ENCODE measurements around the gene NSUN4.
A peak's percentile ranks its signal among the peaks of the same experiment; 100 is the strongest.
"Not testable (repeated sequence)": the region's sequence is repeated elsewhere in the genome, so short reads cannot be mapped to it uniquely, and the experiment has no call there.

The NSUN4 gene

DNA sequence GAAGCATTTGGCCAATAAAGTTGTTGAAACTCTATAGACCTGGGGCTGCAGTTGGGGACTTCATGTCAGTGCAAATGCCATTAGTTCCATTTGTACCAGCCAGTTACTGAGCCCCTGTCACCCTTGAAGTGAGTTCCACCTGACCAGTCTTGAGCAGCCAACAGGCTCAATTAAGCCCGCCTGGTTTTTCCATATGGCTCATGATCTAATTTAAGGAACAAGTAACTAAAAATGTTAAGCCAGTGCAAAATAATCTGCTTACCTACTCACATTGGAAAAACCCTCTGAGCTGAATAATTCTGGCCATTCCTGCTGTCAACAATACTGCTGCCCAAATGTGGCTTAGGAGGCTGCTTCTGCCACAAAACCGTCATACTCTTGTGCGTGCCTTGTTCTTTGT lies 21.6 kb downstream of the NSUN4 start:
- H3K4me3 ChIP-seq (ENCODE audit: control insufficient read depth, low read depth, low read length) = no peak overlapping the region
- TF ChIP-seq, protein P1, sequence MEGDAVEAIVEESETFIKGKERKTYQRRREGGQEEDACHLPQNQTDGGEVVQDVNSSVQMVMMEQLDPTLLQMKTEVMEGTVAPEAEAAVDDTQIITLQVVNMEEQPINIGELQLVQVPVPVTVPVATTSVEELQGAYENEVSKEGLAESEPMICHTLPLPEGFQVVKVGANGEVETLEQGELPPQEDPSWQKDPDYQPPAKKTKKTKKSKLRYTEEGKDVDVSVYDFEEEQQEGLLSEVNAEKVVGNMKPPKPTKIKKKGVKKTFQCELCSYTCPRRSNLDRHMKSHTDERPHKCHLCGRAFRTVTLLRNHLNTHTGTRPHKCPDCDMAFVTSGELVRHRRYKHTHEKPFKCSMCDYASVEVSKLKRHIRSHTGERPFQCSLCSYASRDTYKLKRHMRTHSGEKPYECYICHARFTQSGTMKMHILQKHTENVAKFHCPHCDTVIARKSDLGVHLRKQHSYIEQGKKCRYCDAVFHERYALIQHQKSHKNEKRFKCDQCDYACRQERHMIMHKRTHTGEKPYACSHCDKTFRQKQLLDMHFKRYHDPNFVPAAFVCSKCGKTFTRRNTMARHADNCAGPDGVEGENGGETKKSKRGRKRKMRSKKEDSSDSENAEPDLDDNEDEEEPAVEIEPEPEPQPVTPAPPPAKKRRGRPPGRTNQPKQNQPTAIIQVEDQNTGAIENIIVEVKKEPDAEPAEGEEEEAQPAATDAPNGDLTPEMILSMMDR (conservative IDR thresholded peaks at IDR 0.05; ENCODE audit: control insufficient read depth, insufficient read depth, low read depth, low read length) = no peak
- DNase-seq (ENCODE audit: low read depth) = no peak

DNA sequence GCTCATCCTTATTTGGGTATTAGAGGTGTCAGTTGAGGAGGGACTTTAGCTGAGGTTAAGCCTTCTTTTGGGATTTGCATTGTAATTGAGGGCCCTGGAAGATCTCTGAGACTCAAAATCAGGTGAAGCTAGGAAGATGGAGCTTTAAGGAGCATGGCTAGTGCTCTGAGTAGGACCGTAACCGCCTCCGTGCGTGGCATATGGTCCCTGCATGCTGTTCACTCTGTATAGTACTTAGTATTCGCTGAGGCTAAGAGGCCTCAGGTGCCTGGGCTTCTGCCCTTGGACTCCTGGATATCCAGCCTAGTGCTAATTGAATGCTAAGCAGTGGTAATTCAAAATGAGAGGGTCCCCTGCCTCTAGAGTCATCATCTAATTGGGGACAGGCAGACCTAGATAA lies 22.5 kb downstream of the NSUN4 start:
- no peak overlapping the region for H3K4me3 ChIP-seq (ENCODE audit: control insufficient read depth, low read depth, low read length)
- DNase-seq (ENCODE audit: low read depth) = no peak
- TF ChIP-seq, protein P1 (conservative IDR thresholded peaks at IDR 0.05; ENCODE audit: control insufficient read depth, insufficient read depth, low read depth, low read length) = no peak

DNA sequence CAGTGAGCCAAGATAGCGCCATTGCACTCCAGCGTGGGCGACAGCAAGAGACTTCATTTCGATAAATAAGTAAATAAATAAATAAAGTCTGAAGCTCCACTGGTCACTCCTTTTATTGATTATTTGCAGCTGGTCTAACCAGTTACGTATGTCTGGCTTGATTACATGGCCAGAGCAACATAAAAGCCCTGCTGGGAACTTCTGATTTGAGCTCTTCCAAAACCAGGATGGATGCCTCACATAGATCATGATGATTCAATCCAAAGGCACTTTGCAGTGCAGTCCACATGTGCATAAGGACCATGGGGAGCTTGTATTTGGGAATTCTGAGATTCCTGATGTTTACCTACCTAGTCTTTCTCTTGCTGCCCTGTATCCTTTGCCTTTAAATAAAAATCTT lies 24.0 kb downstream of the NSUN4 start:
- no peak overlapping the region for H3K4me3 ChIP-seq (ENCODE audit: control insufficient read depth, low read depth, low read length)
- peak; percentile 73 for DNase-seq (ENCODE audit: low read depth)

DNA sequence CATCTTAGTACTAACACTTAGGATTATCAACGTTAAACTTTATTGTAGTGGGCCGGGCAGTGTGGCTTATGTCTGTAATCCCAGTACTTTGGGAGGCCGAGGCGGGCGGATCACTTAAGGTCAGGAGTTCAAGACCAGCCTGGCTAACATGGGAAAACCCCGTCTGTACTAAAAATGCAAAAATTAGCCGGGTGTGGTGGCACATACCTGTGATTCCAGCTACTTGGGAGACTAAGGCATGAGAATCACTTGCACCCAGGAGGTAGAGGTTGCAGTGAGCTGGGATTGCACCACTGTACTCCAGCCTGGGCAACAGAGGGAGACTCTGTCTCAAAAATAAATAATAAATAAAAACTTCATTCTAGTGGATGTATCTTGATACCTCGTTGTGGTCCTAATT lies 25.2 kb downstream of the NSUN4 start:
- not testable (repeated sequence) for H3K4me3 ChIP-seq (ENCODE audit: control insufficient read depth, low read depth, low read length); DNase-seq (ENCODE audit: low read depth)

More for the DNA sequence above, 24.0 kb downstream of the NSUN4 start:
- TF ChIP-seq, protein P1 (conservative IDR thresholded peaks at IDR 0.05; ENCODE audit: control insufficient read depth, insufficient read depth, low read depth, low read length) = no peak

DNA sequence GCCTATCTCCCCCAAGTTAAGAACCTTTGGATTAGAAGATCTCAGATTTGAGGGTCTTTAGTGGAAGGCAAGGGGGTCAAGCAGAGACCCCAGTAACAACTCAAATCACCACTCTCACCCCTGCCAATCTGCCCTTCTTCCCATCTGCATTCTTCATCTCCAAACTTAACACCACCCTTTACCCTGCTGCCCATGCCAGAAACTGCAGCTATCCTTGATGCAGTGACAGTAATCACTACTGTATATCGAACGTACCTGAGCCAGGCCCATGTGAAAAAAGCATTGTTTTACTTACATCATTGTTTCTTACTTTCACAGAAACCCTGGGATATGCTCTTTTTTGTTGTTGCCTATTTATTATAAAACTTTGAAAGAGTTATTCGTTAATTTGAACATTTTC lies 26.5 kb downstream of the NSUN4 start:
- DNase-seq (ENCODE audit: low read depth) = no peak
- TF ChIP-seq, protein P1 (conservative IDR thresholded peaks at IDR 0.05; ENCODE audit: control insufficient read depth, insufficient read depth, low read depth, low read length) = no peak
- no peak overlapping the region for H3K4me3 ChIP-seq (ENCODE audit: control insufficient read depth, low read depth, low read length)

DNA sequence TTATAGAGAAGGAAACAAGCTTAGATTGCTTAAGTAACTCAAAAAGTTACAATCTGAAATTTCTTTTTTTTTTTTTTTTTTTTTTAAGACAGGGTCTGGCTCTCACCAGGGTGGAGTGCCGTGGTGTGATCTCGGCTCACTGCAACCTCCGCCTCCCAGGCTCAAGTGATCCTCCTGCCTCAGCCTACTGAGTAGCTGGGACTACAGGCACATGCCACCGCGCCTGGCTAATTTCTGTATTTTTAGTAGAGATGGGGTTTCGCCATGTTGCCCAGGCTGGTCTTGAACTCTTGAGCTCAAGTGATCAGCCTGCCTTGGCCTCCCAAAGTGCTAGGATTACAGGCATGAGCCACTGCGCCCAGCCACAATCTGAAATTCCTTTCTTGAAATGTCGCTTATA lies 27.1 kb downstream of the NSUN4 start:
- not testable (repeated sequence) for H3K4me3 ChIP-seq (ENCODE audit: control insufficient read depth, low read depth, low read length); DNase-seq (ENCODE audit: low read depth)

DNA sequence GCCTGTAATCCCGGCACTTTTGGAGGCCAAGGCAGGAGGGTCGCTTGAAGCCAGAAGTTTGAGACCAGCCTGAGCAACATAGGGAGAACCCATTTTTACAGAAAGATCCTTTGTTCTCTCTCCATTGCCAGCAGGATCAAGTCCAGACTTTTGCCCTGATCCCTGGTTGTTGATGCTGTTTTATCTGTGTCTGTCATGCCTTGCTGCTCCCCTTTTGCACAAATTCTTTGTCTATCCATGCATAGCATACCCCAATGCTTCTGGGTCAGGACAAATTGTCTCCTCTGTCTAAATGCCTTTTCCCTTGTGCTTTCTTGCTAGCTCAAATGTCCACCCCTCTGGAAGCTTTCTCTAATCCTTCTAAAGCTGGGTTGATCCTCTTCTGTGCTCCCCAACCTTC lies 28.2 kb downstream of the NSUN4 start:
- H3K4me3 ChIP-seq (ENCODE audit: control insufficient read depth, low read depth, low read length) = no peak overlapping the region
- TF ChIP-seq, protein P1 (conservative IDR thresholded peaks at IDR 0.05; ENCODE audit: control insufficient read depth, insufficient read depth, low read depth, low read length) = no peak
- DNase-seq (ENCODE audit: low read depth) = no peak

DNA sequence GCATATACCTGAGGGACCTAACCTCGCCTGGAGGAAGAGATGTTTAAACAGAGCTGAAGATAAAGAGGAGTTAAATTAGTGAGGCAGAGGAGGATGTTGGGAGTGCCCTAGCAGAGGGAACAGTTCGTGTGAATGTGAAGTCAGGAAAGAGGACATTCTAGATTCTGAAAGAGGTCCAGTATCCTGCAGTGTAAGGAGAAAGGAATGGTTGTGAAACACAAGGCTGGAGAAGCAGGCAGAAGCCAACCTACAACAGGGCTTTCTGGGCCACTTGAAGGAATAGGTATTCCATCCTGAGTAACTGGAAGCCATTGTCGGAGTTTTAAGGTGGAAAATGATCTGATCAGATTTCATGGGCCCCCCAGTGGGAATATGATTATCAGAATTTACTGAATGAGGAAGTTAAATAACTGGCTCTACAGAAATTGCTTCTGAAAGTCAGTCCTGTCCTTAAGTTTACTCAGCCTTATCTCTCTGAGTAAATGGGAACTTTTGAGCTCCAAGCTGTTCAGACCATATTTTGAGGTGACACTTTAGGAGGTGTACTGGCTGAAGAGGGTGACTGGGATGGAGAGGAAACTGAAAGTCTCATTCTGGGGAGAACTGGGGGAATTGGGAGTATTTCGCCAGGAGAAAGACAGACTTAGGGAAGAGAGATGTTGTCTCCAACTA lies 29.1 kb downstream of the NSUN4 start:
- TF ChIP-seq, protein P1 (conservative IDR thresholded peaks at IDR 0.05; ENCODE audit: control insufficient read depth, insufficient read depth, low read depth, low read length) = no peak
- DNase-seq (ENCODE audit: low read depth) = peak; percentile 22
- H3K4me3 ChIP-seq (ENCODE audit: control insufficient read depth, low read depth, low read length) = no peak overlapping the region

Measured in fibroblast of mammary gland (primary cell).